Measurements from ENCODE around the gene POU6F1.
"Not testable (repeated sequence)": the region's sequence is repeated elsewhere in the genome, so short reads cannot be mapped to it uniquely, and the experiment has no call there.

The POU6F1 gene

DNA sequence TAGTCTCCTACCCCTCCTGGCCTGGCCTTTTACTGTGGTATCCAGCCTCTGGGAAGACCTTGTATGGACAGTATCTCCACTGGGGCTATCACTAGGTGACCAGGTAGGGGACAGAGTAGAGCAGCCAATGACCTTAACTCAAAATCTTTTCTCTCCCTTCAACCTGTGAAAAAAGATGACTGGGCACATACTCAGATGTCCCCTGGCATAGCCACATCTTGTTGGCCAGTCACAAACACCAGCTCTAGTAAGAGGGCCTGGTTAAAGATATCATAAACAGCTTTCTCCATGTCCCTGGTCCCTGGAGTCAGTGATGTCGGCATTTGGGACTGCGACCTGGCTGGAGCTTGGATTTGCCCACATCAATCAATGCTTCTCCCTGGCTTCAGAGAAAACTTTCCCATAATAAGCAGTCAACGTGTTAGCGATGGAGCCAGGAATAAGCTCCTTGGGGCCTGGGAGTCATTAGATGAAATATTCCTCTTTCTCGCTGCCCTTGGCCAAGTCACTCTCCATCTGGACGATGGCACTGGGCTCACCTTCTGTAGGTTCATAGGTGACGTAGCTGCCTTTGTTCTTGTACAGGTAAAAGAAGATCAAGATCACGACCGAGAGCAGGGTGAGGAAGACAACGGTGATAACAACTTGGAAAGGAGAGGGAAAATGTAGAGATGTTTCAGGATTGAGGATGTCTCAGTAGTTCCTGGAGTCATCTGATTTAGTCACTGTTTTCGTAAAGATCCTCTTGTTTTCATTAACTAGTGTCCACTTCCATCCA lies 27.8 kb upstream of the POU6F1 start:
- TF ChIP-seq POLR2AphosphoS5 (IDR thresholded peaks at IDR 0.05; ENCODE audit: low read depth, low read length), result no peak
- TF ChIP-seq POLR2A (IDR thresholded peaks at IDR 0.05; ENCODE audit: low read depth, low read length), result peak; percentile 51
- FAIRE-seq (no peak), DNase-seq (ENCODE audit: insufficient read length) (no peak)

DNA sequence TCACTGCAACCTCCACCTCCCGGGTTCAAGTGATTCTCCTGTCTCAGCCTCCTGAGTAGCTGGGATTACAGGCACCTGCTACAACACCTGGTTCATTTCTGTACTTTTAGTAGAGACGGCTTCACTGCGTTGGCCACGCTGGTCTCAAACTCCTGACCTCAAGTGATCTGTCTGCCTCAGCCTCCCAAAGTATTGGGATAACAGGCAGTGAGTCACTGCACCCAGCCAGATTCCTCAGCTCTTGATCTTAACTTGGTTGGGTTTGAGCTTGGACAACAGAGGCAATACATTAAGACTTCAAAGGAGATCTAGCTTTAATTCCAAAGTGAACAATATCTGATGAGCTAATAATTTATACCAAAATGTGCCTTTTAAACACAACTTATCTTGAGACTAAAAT lies 26.4 kb upstream of the POU6F1 start:
- TF ChIP-seq POLR2A (IDR thresholded peaks at IDR 0.05; ENCODE audit: low read depth, low read length) (no peak; the same call in 1 of the 2 replicates), TAF1 (IDR thresholded peaks at IDR 0.05; ENCODE audit: borderline replicate concordance, low read depth, low read length) (no peak), POLR2AphosphoS5 (IDR thresholded peaks at IDR 0.05; ENCODE audit: low read depth, low read length) (no peak)
- FAIRE-seq, result no peak
- no peak for DNase-seq (ENCODE audit: insufficient read length)

- TF ChIP-seq POLR2A (IDR thresholded peaks at IDR 0.05; ENCODE audit: low read depth, low read length) (peak; percentile 29; the same call in 1 of the 2 replicates), POLR2AphosphoS5 (IDR thresholded peaks at IDR 0.05; ENCODE audit: low read depth, low read length) (peak; percentile 35; the same call in 1 of the 2 replicates), TAF1 (IDR thresholded peaks at IDR 0.05; ENCODE audit: borderline replicate concordance, low read depth, low read length) (no peak)
- no peak for FAIRE-seq
- no peak for DNase-seq (ENCODE audit: insufficient read length)
Observed at GRCh38 chr12:51242876-51243275, 25.0 kb upstream of the POU6F1 start.

DNA sequence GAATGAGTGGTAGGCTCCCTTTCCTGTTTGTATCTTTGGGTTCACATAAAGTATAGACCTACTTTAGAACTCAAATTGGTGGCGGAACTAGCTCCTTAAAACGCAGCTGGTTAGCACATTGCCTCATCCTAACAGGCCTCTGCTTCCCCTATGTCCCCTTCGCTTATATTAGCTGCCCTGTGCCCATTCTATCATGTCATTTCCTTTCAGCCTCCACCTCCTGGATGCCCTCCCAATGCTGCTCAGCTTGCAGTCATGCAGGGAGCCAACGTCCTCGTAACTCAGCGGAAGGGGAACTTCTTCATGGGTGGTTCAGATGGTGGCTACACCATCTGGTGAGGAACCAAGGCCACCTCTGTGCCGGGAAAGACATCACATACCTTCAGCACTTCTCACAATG lies 24.3 kb upstream of the POU6F1 start:
- FAIRE-seq (no peak), DNase-seq (ENCODE audit: insufficient read length) (no peak)
- no peak; the same call in 1 of the 2 replicates for TF ChIP-seq POLR2A (IDR thresholded peaks at IDR 0.05; ENCODE audit: low read depth, low read length)

- no peak for TF ChIP-seq TAF1 (IDR thresholded peaks at IDR 0.05; ENCODE audit: borderline replicate concordance, low read depth, low read length)
- TF ChIP-seq POLR2A (IDR thresholded peaks at IDR 0.05; ENCODE audit: low read depth, low read length), result no peak
- no peak for TF ChIP-seq POLR2AphosphoS5 (IDR thresholded peaks at IDR 0.05; ENCODE audit: low read depth, low read length)
- no peak for DNase-seq (ENCODE audit: insufficient read length)
- FAIRE-seq, result no peak
Observed at GRCh38 chr12:51240971-51241370, 23.1 kb upstream of the POU6F1 start.

GRCh38 chr12:51238510-51239334 lies 20.9 kb upstream of the POU6F1 start, which contains the start of gene DAZAP2:
Gene DAZAP2, plus strand, starts transcription at chr12:51238826. Its CDS starts 82 bp downstream, at chr12:51238908.
- FAIRE-seq (peak; percentile 98), DNase-seq (ENCODE audit: insufficient read length) (peak; percentile 93)
- TF ChIP-seq POLR2A (IDR thresholded peaks at IDR 0.05; ENCODE audit: low read depth, low read length) (peak; percentile 90), POLR2AphosphoS5 (IDR thresholded peaks at IDR 0.05; ENCODE audit: low read depth, low read length) (peak; percentile 96), TAF1 (IDR thresholded peaks at IDR 0.05; ENCODE audit: borderline replicate concordance, low read depth, low read length) (peak; percentile 41)

DNA sequence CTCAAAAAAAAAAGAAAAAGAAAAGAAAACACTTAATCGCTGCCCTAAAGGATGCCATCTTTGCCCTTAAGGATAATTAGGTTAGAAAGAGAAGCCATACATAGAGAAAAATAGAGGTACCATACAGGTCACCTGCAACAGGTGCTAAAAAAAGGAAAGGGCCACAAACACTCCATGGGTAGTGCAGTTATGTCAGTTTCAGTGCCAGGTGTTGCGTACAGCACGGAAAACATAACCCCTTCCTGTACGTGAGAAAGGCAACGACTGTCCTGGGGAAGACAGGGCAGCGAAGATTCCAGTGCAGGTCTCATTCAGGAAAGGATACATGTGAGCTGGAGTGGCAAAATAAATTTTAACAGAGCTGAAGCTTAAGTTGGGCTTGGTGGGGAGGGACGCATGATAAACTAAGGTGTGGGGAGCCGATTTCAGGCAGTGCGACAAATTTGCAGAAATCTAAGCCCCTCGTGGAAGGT lies 20.2 kb upstream of the POU6F1 start:
- no peak for DNase-seq (ENCODE audit: insufficient read length)
- TF ChIP-seq TAF1 (IDR thresholded peaks at IDR 0.05; ENCODE audit: borderline replicate concordance, low read depth, low read length), result no peak
- no peak for TF ChIP-seq POLR2AphosphoS5 (IDR thresholded peaks at IDR 0.05; ENCODE audit: low read depth, low read length)
- TF ChIP-seq POLR2A (IDR thresholded peaks at IDR 0.05; ENCODE audit: low read depth, low read length), result no peak
- FAIRE-seq, result no peak

GRCh38 chr12:51234530-51234929 lies 16.7 kb upstream of the POU6F1 start:
- TF ChIP-seq POLR2A (IDR thresholded peaks at IDR 0.05; ENCODE audit: low read depth, low read length) (no peak), TAF1 (IDR thresholded peaks at IDR 0.05; ENCODE audit: borderline replicate concordance, low read depth, low read length) (no peak), POLR2AphosphoS5 (IDR thresholded peaks at IDR 0.05; ENCODE audit: low read depth, low read length) (no peak)
- FAIRE-seq (no peak), DNase-seq (ENCODE audit: insufficient read length) (no peak)

- DNase-seq (ENCODE audit: insufficient read length) (no peak), FAIRE-seq (no peak)
- TF ChIP-seq POLR2AphosphoS5 (IDR thresholded peaks at IDR 0.05; ENCODE audit: low read depth, low read length) (no peak), POLR2A (IDR thresholded peaks at IDR 0.05; ENCODE audit: low read depth, low read length) (no peak), TAF1 (IDR thresholded peaks at IDR 0.05; ENCODE audit: borderline replicate concordance, low read depth, low read length) (no peak)
Observed at GRCh38 chr12:51232642-51233041, 14.8 kb upstream of the POU6F1 start.

DNA sequence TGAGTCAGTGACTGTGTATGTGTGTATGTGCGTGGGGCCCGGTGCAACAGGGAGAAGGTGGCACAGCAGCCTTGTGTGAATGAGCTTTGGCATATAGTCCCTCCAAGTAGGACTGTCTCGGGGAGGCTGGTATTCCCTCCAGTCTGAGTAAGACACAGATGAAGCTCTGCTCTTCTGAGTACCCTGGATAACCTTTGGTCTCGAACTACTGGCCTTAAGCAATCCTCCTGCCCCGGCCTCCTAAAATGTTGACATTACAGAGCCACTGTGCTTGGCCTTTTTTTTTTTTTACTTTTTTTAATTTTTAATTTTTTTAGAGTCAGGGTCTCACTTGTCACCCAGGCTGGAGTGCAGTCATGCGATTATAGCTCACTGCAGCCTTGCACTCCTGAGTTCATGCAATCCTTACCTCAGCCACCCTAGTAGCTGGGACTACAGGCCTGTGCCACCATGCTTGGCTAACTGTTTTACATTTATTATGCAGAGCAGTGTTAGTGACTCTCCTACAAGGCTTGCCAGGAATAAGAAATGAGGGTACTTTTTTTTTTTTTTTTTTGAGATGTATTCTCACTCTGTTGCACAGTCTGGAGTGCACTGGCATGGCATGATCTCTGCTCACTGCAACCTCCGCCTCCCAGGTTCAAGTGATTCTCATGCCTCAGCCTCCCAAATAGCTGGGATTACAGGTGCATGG lies 11.4 kb upstream of the POU6F1 start:
- FAIRE-seq (no peak), DNase-seq (ENCODE audit: insufficient read length) (no peak)
- TF ChIP-seq POLR2AphosphoS5 (IDR thresholded peaks at IDR 0.05; ENCODE audit: low read depth, low read length) (no peak), POLR2A (IDR thresholded peaks at IDR 0.05; ENCODE audit: low read depth, low read length) (no peak), TAF1 (IDR thresholded peaks at IDR 0.05; ENCODE audit: borderline replicate concordance, low read depth, low read length) (no peak)

DNA sequence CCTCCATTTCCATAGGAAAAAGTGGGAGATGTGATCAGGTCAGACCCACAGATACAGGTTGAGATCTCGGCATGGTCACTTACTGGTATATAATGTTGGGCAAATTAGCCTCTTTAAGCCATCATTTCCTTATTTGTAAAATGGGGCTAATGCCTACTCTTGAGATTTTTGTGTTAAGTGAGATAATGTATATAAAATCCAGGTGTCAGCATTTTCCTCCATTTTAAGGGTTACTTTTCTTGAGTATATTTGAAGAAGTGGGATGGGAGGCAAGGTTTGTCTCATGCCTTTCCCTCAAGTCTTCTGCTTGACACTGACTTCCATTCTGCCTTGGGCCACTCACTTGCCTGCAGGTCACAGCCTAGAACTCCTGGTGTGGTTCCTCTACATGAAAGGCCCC lies 10.1 kb upstream of the POU6F1 start:
- FAIRE-seq (no peak), DNase-seq (ENCODE audit: insufficient read length) (no peak)
- TF ChIP-seq TAF1 (IDR thresholded peaks at IDR 0.05; ENCODE audit: borderline replicate concordance, low read depth, low read length) (no peak), POLR2AphosphoS5 (IDR thresholded peaks at IDR 0.05; ENCODE audit: low read depth, low read length) (no peak), POLR2A (IDR thresholded peaks at IDR 0.05; ENCODE audit: low read depth, low read length) (no peak)

- not testable (repeated sequence) for FAIRE-seq; DNase-seq (ENCODE audit: insufficient read length)
Observed at GRCh38 chr12:51227112-51227511, 9.2 kb upstream of the POU6F1 start.
